ENCODE measurements around the gene PROM1.

The PROM1 gene

GRCh38 chr4:16016536-16016935 lies 67.3 kb downstream of the PROM1 start:
- no peak overlapping the region for H3K4me3 ChIP-seq (replicated peaks; ENCODE audit: low read depth, low read length)
- no peak for DNase-seq (ENCODE audit: low read depth)
- TF ChIP-seq CTCF (IDR thresholded peaks at IDR 0.05; ENCODE audit: low read length, missing control alignments) = no peak

GRCh38 chr4:16011173-16011572 lies 72.7 kb downstream of the PROM1 start:
- TF ChIP-seq CTCF (IDR thresholded peaks at IDR 0.05; ENCODE audit: low read length, missing control alignments) = no peak
- no peak overlapping the region for H3K4me3 ChIP-seq (replicated peaks; ENCODE audit: low read depth, low read length)
- no peak for DNase-seq (ENCODE audit: low read depth)

GRCh38 chr4:16009153-16009552 lies 74.7 kb downstream of the PROM1 start:
- no peak for TF ChIP-seq CTCF (IDR thresholded peaks at IDR 0.05; ENCODE audit: low read length, missing control alignments)
- no peak overlapping the region for H3K4me3 ChIP-seq (replicated peaks; ENCODE audit: low read depth, low read length)
- no peak for DNase-seq (ENCODE audit: low read depth)

- no peak for TF ChIP-seq CTCF (IDR thresholded peaks at IDR 0.05; ENCODE audit: low read length, missing control alignments)
- no peak for DNase-seq (ENCODE audit: low read depth)
- H3K4me3 ChIP-seq (replicated peaks; ENCODE audit: low read depth, low read length) = no peak overlapping the region
Measured at GRCh38 chr4:16007471-16008095, 76.2 kb downstream of the PROM1 start.

- no peak for DNase-seq (ENCODE audit: low read depth)
- H3K4me3 ChIP-seq (replicated peaks; ENCODE audit: low read depth, low read length) = no peak overlapping the region
- no peak for TF ChIP-seq CTCF (IDR thresholded peaks at IDR 0.05; ENCODE audit: low read length, missing control alignments)
Measured at GRCh38 chr4:16006771-16007446, 76.9 kb downstream of the PROM1 start.

- no peak for TF ChIP-seq CTCF (IDR thresholded peaks at IDR 0.05; ENCODE audit: low read length, missing control alignments)
- no peak for DNase-seq (ENCODE audit: low read depth)
- H3K4me3 ChIP-seq (replicated peaks; ENCODE audit: low read depth, low read length) = no peak overlapping the region
Measured at GRCh38 chr4:16005676-16006075, 78.1 kb downstream of the PROM1 start.

GRCh38 chr4:16001484-16001858 lies 82.4 kb downstream of the PROM1 start:
- no peak overlapping the region for H3K4me3 ChIP-seq (replicated peaks; ENCODE audit: low read depth, low read length)
- peak; percentile 91 for TF ChIP-seq CTCF (IDR thresholded peaks at IDR 0.05; ENCODE audit: low read length, missing control alignments)
- DNase-seq (ENCODE audit: low read depth) = peak; percentile 79
